Upper lobe of right lung (tissue), 1 donor: ENCODE measurements around the gene GH2. TPM values are rescaled to one million over a fixed set of nuclear protein-coding genes. Genes with fewer than 3 reads are reported as not detected.

Source experiments
- ATAC-seq: fragments of 200-7000 bp; cut with Tn5 transposase; one replicate; pipeline ENCODE4 v1.9.1; 2020; ENCODE audit warnings: mild to moderate bottlenecking, moderate library complexity
- DNase-seq: peaks from one replicate; pipeline ENCODE4 v3.0.0-alpha.2; 2020
- H3K27ac ChIP-seq: fragments of 200-600 bp; one replicate; pipeline ENCODE4 v1.8.0; 2022
- H3K27me3 ChIP-seq: fragments of 200-600 bp; one replicate; pipeline ENCODE4 v1.8.0; 2022; ENCODE audit warnings: mild to moderate bottlenecking
- H3K36me3 ChIP-seq: fragments of 200-600 bp; one replicate; pipeline ENCODE4 v1.8.0; 2022
- H3K4me1 ChIP-seq: fragments of 200-600 bp; one replicate; pipeline ENCODE4 v1.8.0; 2022
- H3K4me3 ChIP-seq: fragments of 200-600 bp; one replicate; pipeline ENCODE4 v1.8.0; 2022; ENCODE audit warnings: mild to moderate bottlenecking
- H3K9me3 ChIP-seq: fragments of 200-600 bp; one replicate; pipeline ENCODE4 v1.8.0; 2022
- intact Hi-C: fragments of 100-400 bp; cut with DNase I; formaldehyde crosslinking; loops from one replicate; pipeline ENCODE4 v1.11.0; 2022
- total RNA-seq: library from RNA; stranded (reverse); fragmentation: NEBNext Ultra II Directional; extraction: Animal tissue kit (Norgen Biotek cat#: 25700); gene quantifications from one replicate; pipeline ENCODE4 v1.2.1, GENCODE V29; 2021
- TF ChIP-seq, protein P1 (sequence below): fragments of 200-600 bp; IDR thresholded peaks from one replicate; pipeline ENCODE4 v1.8.0; 2022; ENCODE audit warnings: antibody characterized with exemption
- donor health status: DM: no; HTN: yes; CAD: no; lungs with severe emphysema.

GH2 gene
- total RNA-seq, 1 donor from 2014 or later, result not detected

DNA sequence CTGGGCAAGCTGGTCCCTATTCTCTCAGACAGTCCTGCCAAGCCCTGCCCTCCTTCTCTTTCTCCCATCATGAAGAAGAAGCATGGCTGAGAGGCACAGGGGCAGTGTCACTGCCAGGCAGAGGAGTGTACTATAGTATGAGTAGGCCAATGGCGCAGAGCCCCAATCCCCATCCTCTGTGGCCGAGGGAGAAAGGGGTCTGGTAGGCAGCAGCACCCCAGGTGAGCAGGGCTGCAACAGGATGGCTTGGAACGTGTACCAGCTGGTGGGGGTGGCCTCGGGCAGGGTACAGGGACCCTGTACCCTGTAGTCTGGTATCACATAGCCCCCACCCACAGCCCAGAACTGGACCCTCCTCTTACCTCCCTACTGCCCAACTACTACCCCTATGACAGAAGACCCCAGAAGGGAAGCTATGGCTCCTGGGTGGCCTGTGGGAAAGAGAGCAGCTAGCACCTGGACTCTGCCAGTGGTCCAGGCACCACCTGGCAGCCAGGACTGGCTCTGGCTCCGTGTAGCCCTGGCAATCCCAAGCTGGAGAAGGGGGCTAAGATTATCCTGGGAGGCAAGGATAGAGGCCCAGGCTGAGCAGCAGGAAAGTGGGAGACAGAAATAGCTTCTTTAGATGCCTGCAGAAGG is 43.7 kb downstream of the GH2 start:
- Histone ChIP-seq H3K4me3 (no peak overlapping the region), H3K27ac (peak overlapping the region; percentile 94), H3K4me1 (peaks cover 49% of the 10 kb centered on the region), H3K27me3 (no peaks in the 10 kb centered on the region), H3K36me3 (peaks cover 44% of the 10 kb centered on the region), H3K9me3 (no peaks in the 10 kb centered on the region)
- TF ChIP-seq, protein P1, sequence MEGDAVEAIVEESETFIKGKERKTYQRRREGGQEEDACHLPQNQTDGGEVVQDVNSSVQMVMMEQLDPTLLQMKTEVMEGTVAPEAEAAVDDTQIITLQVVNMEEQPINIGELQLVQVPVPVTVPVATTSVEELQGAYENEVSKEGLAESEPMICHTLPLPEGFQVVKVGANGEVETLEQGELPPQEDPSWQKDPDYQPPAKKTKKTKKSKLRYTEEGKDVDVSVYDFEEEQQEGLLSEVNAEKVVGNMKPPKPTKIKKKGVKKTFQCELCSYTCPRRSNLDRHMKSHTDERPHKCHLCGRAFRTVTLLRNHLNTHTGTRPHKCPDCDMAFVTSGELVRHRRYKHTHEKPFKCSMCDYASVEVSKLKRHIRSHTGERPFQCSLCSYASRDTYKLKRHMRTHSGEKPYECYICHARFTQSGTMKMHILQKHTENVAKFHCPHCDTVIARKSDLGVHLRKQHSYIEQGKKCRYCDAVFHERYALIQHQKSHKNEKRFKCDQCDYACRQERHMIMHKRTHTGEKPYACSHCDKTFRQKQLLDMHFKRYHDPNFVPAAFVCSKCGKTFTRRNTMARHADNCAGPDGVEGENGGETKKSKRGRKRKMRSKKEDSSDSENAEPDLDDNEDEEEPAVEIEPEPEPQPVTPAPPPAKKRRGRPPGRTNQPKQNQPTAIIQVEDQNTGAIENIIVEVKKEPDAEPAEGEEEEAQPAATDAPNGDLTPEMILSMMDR, result no peak
- no peak for DNase-seq
- ATAC-seq, result no peak
- intact Hi-C loops, result no loop called here

DNA sequence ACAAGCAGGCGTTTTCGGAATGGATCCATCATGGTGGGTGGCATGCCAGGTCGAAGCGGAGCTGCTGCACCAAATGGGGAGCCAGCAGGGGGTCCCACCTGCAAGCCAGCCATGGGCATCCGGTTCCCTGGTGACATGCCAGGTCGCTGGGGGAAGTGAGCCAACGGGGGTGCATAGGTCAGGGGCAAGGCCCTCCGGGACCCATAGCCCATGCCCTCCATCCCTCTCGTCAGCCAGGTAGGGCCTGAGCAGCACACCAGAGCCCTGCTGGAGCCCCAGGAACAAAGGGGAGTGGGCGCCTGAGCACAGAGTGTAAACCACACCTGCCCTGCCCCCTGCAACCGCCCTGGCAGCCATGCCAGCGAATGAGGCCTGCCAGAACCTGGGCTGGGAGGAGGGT is 44.3 kb downstream of the GH2 start:
- peak overlapping the region; percentile 94 for H3K27ac ChIP-seq
- peaks cover 49% of the 10 kb centered on the region for H3K4me1 ChIP-seq
- TF ChIP-seq, protein P1, result no peak
- no peaks in the 10 kb centered on the region for H3K27me3 ChIP-seq
- no peak overlapping the region for H3K4me3 ChIP-seq
- H3K36me3 ChIP-seq, result peaks cover 50% of the 10 kb centered on the region
- no peak for ATAC-seq
- no peak for DNase-seq
- no peaks in the 10 kb centered on the region for H3K9me3 ChIP-seq
- intact Hi-C loops, result no loop called here

DNA sequence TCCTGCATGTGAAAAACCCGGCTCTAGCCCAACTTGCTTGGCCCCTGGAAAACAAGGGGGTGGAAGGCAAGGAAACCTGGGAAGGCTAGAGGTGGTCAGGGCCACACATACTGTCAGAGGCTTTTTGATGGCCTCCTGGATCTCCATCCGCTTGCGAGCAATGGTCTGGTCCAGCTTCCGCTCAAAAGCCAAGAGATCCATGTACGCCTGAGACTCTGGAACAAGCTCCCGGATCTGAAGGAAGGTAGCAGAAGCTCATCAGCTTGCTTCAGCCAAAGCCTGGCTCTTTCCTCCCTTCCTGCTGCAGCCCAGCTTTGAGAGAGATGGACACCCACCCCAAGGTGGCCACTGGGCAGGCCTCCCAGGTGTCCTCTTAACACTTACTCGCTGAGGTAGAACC is 44.9 kb downstream of the GH2 start:
- DNase-seq, result no peak
- Histone ChIP-seq H3K4me3 (no peak overlapping the region), H3K27ac (no peak overlapping the region), H3K36me3 (peaks cover 57% of the 10 kb centered on the region), H3K4me1 (peaks cover 49% of the 10 kb centered on the region), H3K9me3 (no peaks in the 10 kb centered on the region), H3K27me3 (no peaks in the 10 kb centered on the region)
- no peak for ATAC-seq
- intact Hi-C loops, result no loop called here
- TF ChIP-seq, protein P1, result no peak

DNA sequence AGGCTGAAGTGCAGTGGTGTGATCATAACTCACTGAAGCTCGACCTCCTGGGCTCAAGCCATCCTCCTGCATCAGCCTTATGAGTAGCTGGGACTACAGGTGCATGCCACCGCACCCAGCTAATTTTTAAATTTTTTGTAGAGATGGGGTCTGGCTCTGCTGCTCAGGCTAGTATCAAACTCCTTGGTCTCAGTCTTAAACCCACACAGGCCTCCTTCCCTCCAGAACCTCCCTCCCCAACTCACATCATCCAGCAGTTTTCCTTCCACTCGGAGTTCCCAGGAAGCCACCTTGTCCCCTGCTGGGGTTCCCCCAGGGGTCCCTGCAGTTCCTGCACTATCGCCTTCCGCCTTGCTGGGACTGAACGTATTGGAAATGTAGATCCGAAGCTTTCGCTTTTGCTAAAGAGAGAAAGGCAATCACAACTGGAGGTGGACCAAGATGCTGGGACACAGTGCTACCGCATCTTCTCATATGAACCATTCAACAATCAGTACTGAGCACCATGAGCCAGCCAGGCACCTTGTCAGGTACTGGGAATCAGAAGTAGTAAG is 46.5 kb downstream of the GH2 start:
- DNase-seq, result no peak
- intact Hi-C loops, result no loop called here
- H3K27ac ChIP-seq, result no peak overlapping the region

GRCh38 chr17:63834431-63835166 is 47.1 kb downstream of the GH2 start:
- no peak for DNase-seq
- no peaks in the 10 kb centered on the region for H3K9me3 ChIP-seq
- TF ChIP-seq, protein P1, result peak; percentile 56
- H3K36me3 ChIP-seq, result peaks cover 79% of the 10 kb centered on the region
- H3K27ac ChIP-seq, result no peak overlapping the region
- peaks cover 28% of the 10 kb centered on the region for H3K4me1 ChIP-seq
- intact Hi-C loops, result no loop called here
- H3K4me3 ChIP-seq, result no peak overlapping the region
- H3K27me3 ChIP-seq, result no peaks in the 10 kb centered on the region
- ATAC-seq, result peak; percentile 66

More for the DNA sequence above, 46.5 kb downstream of the GH2 start:
- H3K9me3 ChIP-seq, result no peaks in the 10 kb centered on the region
- peaks cover 35% of the 10 kb centered on the region for H3K4me1 ChIP-seq
- no peak for ATAC-seq
- no peaks in the 10 kb centered on the region for H3K27me3 ChIP-seq
- H3K4me3 ChIP-seq, result no peak overlapping the region
- peaks cover 72% of the 10 kb centered on the region for H3K36me3 ChIP-seq
- TF ChIP-seq, protein P1, result no peak
